Calu3 (cell line): ENCODE measurements around the gene BMPER. TPM values are rescaled to one million over a fixed set of nuclear protein-coding genes. Genes with fewer than 3 reads are reported as not detected.

Source experiments
- BruUV-seq: library from RNA; stranded (reverse); fragments of 400-500 nt; replicated peaks from 2 replicates; lab custom pipeline; 2021; lab: Mats Ljungman, UMichigan
- CTCF ChIA-PET: fragments of 300-600 bp; sonication (Branson Sonifier 250); formaldehyde crosslinking; loops from one replicate; lab custom pipeline; 2022; ENCODE audit warnings: antibody characterized with exemption; lab: Charles Lee
- DNase-seq: peaks from one replicate; pipeline ENCODE4 v3.0.0; 2022
- H3K27ac Mint-ChIP-seq: one replicate; pipeline ENCODE4 v1.8.0; 2022; ENCODE audit warnings: mixed read lengths; ENCODE audit not compliant: unreplicated experiment
- H3K27me3 Mint-ChIP-seq: one replicate; pipeline ENCODE4 v1.8.0; 2022; ENCODE audit warnings: mixed read lengths; ENCODE audit not compliant: unreplicated experiment
- H3K36me3 Mint-ChIP-seq: one replicate; pipeline ENCODE4 v1.8.0; 2022; ENCODE audit warnings: mild to moderate bottlenecking, moderate library complexity, mixed read lengths; ENCODE audit not compliant: insufficient read depth, unreplicated experiment
- H3K4me1 Mint-ChIP-seq: one replicate; pipeline ENCODE4 v1.8.0; 2022; ENCODE audit warnings: mild to moderate bottlenecking, low read depth, mixed read lengths; ENCODE audit not compliant: unreplicated experiment
- H3K4me3 Mint-ChIP-seq: one replicate; pipeline ENCODE4 v1.8.0; 2022; ENCODE audit warnings: mild to moderate bottlenecking, low read depth, moderate library complexity, mixed read lengths; ENCODE audit not compliant: unreplicated experiment
- H3K9me3 Mint-ChIP-seq: one replicate; pipeline ENCODE4 v1.8.0; 2022; ENCODE audit warnings: low read depth, mixed read lengths; ENCODE audit not compliant: unreplicated experiment
- intact Hi-C: fragments of 100-400 bp; cut with micrococcal nuclease; formaldehyde crosslinking; loops from one replicate; pipeline ENCODE4 v1.10.0; 2022; ENCODE audit not compliant: unreplicated experiment
- total RNA-seq: library from RNA; stranded (reverse); gene quantifications from 2 replicates; pipeline ENCODE4 v1.2.3, GENCODE V29; 2022
- TF ChIP-seq, protein P1 (sequence below): fragments of 200-600 bp; IDR thresholded peaks from one replicate; pipeline ENCODE4 v1.8.0; 2022; ENCODE audit warnings: antibody characterized with exemption; ENCODE audit not compliant: unreplicated experiment

Gene BMPER
- total RNA-seq, 1 experiment from 2014 or later, result not detected

GRCh38 chr7:33892945-33893344 is 12.4 kb upstream of the BMPER start:
- intact Hi-C loops, result loop anchor here (10.0 kb wide), 2 partner anchors 648 to 708 kb away; no protein-coding TSS in a partner anchor
- CTCF ChIA-PET, result interaction anchor here (0.7 to 1.0 kb wide), 2 partner anchors 18 to 40 kb away, joined by 3 read pairs; no protein-coding TSS in a partner anchor
- DNase-seq, result no peak
- Mint-ChIP-seq H3K27ac (no peak overlapping the region), H3K27me3 (peaks cover 69% of the 10 kb centered on the region), H3K4me3 (no peak overlapping the region), H3K36me3 (no peaks in the 10 kb centered on the region), H3K4me1 (peaks cover 18% of the 10 kb centered on the region), H3K9me3 (no peaks in the 10 kb centered on the region)
- TF ChIP-seq, protein P1, sequence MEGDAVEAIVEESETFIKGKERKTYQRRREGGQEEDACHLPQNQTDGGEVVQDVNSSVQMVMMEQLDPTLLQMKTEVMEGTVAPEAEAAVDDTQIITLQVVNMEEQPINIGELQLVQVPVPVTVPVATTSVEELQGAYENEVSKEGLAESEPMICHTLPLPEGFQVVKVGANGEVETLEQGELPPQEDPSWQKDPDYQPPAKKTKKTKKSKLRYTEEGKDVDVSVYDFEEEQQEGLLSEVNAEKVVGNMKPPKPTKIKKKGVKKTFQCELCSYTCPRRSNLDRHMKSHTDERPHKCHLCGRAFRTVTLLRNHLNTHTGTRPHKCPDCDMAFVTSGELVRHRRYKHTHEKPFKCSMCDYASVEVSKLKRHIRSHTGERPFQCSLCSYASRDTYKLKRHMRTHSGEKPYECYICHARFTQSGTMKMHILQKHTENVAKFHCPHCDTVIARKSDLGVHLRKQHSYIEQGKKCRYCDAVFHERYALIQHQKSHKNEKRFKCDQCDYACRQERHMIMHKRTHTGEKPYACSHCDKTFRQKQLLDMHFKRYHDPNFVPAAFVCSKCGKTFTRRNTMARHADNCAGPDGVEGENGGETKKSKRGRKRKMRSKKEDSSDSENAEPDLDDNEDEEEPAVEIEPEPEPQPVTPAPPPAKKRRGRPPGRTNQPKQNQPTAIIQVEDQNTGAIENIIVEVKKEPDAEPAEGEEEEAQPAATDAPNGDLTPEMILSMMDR, result no peak
- no TSS peak for BruUV-seq

- Mint-ChIP-seq H3K4me3 (no peak overlapping the region), H3K36me3 (no peaks in the 10 kb centered on the region), H3K9me3 (no peaks in the 10 kb centered on the region), H3K27me3 (peaks cover 69% of the 10 kb centered on the region), H3K27ac (no peak overlapping the region), H3K4me1 (peaks cover 18% of the 10 kb centered on the region)
- BruUV-seq, result no TSS peak
- CTCF ChIA-PET, result interaction anchor here (0.7 to 1.0 kb wide), 2 partner anchors 19 to 39 kb away, joined by 3 read pairs; no protein-coding TSS in a partner anchor
- TF ChIP-seq, protein P1, result no peak
- peak; percentile 47 for DNase-seq
- intact Hi-C loops, result loop anchor here (10.0 kb wide), 2 partner anchors 649 to 709 kb away; no protein-coding TSS in a partner anchor
Observed at GRCh38 chr7:33893377-33893776, 12.0 kb upstream of the BMPER start.

DNA sequence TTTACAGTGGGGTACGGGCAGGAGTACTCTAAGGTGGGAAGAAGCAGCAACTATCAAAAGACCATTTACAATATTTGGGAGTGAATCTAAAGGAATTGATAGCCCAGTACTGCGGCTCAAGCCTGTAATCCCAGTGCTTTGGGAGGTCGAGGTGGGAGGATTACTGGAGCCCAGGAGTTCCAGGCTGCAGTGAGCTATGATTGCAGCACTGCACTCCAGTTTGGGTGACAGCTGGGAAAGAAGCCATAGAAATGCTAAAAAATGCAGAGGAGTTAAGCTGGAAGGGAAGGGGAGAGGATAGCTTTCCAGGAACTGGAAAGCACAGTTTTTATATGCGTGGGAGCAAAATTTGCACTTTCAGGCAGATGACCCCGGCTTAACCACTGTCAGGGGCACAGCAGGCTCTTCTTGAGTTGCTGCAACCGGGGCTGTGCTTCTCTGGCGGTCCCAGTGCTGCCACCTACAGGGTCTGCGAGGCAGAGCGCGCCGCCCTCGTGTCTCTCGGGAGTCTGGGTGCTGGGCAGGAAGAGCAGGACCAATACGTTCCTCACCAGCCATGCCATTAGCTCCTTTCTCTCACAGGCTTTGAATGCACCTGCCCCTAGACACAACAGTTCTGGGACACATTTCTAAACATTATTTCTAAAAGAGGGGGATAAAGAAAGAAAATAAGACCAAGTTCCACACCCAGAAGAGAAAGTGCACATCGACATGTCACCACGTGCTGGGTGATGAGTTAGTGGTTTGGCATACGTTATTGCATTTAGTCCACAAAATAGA is 10.1 kb upstream of the BMPER start:
- peaks cover 18% of the 10 kb centered on the region for H3K4me1 Mint-ChIP-seq
- no peak overlapping the region for H3K4me3 Mint-ChIP-seq
- DNase-seq, result peak; percentile 95
- H3K36me3 Mint-ChIP-seq, result no peaks in the 10 kb centered on the region
- intact Hi-C loops, result loop anchor here (5.0 to 10.0 kb wide), 3 partner anchors 138 to 710 kb away; no protein-coding TSS in a partner anchor
- no TSS peak for BruUV-seq
- TF ChIP-seq, protein P1, result peak; percentile 95
- CTCF ChIA-PET, result interaction anchor here (0.6 to 2.1 kb wide), 6 partner anchors 10 to 103 kb away, joined by 3 to 13 read pairs (median 4); partner anchors contain the start of gene BMPER
- peaks cover 72% of the 10 kb centered on the region for H3K27me3 Mint-ChIP-seq
- H3K9me3 Mint-ChIP-seq, result no peaks in the 10 kb centered on the region
- no peak overlapping the region for H3K27ac Mint-ChIP-seq

DNA sequence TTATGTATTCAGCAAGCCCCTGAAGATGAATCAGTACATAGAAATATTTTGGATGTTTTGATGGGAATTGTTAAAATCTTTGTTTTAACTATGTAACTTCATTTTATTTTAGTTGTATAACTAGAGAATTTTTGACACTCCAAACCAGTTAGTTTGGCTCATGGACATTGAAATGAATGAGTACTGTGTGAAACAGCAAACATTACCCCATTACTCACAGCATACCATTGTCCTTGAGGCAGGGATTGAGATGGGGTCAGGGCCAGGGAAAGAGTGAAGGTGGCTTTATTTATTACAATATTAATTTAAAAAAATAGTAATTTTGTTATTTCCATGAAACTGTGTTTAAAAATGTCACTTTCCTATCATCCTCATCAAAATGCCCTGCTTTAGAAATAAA is 4.8 kb upstream of the BMPER start:
- no TSS peak for BruUV-seq
- H3K4me1 Mint-ChIP-seq, result peaks cover 3% of the 10 kb centered on the region
- H3K27ac Mint-ChIP-seq, result no peak overlapping the region
- intact Hi-C loops, result no loop called here
- no peaks in the 10 kb centered on the region for H3K9me3 Mint-ChIP-seq
- H3K4me3 Mint-ChIP-seq, result no peak overlapping the region
- H3K27me3 Mint-ChIP-seq, result peaks cover 83% of the 10 kb centered on the region
- CTCF ChIA-PET, result no interaction called here
- TF ChIP-seq, protein P1, result no peak
- peaks cover 12% of the 10 kb centered on the region for H3K36me3 Mint-ChIP-seq
- no peak for DNase-seq
